GM21423 (cell line): ENCODE measurements around the gene APOC3.
"Not testable (repeated sequence)": the region's sequence is repeated elsewhere in the genome, so short reads cannot be mapped to it uniquely, and the experiment has no call there.

ENCODE experiments used
- ATAC-seq: cut with Tn5 transposase; IDR thresholded peaks from one replicate; pipeline ENCODE4 v1.9.1; 2021; ENCODE audit warnings: mild to moderate bottlenecking, moderate library complexity; ENCODE audit not compliant: unreplicated experiment

Gene APOC3

GRCh38 chr11:116801662-116802061 lies 28.0 kb upstream of the APOC3 start:
- not testable (repeated sequence) for ATAC-seq

DNA sequence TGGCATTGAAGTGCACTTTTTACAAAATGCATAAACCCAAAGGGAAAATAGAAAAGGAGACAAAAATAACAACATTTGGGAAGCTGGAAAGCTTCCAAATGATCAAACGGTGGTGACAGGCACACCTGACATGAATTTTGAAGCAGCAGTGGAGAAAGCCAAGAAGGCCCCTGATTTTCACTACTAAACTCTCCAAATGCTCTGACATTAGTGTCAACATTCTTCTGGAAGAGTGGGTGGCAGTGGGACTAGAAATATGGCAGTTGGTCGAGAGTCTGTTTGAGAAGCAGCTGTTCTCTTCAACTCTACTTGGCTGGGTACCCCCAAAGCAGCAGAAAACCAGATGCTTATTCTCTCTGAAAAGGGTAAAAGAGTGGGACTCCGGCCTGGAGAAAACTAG lies 25.7 kb upstream of the APOC3 start:
- no peak for ATAC-seq

GRCh38 chr11:116807601-116808261 lies 22.0 kb upstream of the APOC3 start:
- no peak for ATAC-seq

- no peak for ATAC-seq
Observed at GRCh38 chr11:116808262-116809175, 21.2 kb upstream of the APOC3 start.

- ATAC-seq: no peak
Observed at GRCh38 chr11:116811194-116811593, 18.5 kb upstream of the APOC3 start.

GRCh38 chr11:116812109-116812508 lies 17.6 kb upstream of the APOC3 start:
- ATAC-seq: no peak

DNA sequence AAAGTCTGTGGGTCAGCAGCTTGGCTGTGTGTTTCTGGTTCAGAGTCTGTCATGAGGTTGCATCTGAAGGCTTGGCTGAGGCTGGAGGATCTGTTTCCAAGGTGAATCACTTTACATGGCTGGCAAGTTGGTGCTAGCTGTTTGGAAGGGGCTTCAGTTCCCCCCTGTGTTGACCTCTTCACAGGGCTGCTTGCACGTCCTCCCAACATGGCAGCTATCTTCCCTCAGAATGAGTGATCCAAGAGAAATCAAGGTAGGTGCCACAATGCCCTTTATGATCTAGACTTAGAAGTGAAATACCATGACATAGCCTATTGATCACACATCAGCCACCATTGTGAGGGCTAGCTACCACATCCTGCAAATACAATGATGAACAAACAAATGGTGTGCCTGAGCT lies 16.5 kb upstream of the APOC3 start:
- ATAC-seq: no peak

DNA sequence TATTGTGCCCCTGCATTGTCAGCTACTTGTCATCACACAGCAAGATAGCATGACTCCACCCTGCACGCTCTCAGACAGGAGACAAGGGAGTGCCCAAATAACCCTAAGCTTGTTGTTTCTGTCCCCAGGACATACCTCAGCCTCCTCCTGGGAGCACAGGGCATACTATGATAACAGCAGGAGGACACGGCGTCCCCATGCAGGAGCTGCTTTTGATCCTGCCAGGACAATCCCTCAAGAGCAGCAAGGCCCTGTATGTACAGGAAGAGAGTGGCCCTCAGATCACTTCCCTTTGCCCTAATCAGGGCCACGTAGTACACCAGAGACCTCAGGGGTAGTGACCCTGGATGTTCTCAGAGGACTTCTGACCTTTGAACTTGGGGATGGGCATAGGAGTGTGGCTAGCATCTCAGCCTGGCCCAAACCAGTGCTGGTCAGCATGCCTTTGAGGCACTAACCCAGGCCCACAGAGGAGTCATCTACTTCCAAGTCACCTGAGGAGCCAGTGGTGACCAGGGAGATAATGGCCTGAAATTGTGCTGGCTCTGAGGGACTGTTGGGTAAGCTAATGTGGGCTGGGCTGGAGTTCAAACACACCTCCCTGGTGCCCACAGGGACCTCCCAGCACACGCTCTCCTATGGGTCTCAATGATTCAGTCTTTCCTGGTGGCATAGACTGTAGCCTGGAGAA lies 15.8 kb upstream of the APOC3 start:
- no peak for ATAC-seq

DNA sequence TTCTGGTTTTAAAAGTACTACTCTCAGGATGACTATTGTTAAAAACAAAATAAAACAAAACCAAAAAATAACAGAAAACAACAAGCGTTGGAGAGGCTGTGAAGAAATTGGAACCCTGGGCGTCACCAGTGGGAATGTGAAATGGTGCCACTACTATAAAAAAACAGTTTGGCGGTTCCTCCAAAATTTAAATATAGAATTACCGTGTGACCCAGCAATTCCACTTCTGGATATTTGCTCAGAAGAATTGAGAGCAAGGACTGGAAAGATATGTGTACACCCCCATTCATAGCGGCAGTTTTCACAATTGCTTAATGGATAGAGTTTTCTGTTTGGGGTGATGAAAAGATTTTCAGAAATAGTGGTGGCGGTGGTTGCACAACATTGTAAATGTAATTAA lies 15.2 kb upstream of the APOC3 start:
- no peak for ATAC-seq

GRCh38 chr11:116819049-116819448 lies 10.7 kb upstream of the APOC3 start:
- ATAC-seq: no peak

DNA sequence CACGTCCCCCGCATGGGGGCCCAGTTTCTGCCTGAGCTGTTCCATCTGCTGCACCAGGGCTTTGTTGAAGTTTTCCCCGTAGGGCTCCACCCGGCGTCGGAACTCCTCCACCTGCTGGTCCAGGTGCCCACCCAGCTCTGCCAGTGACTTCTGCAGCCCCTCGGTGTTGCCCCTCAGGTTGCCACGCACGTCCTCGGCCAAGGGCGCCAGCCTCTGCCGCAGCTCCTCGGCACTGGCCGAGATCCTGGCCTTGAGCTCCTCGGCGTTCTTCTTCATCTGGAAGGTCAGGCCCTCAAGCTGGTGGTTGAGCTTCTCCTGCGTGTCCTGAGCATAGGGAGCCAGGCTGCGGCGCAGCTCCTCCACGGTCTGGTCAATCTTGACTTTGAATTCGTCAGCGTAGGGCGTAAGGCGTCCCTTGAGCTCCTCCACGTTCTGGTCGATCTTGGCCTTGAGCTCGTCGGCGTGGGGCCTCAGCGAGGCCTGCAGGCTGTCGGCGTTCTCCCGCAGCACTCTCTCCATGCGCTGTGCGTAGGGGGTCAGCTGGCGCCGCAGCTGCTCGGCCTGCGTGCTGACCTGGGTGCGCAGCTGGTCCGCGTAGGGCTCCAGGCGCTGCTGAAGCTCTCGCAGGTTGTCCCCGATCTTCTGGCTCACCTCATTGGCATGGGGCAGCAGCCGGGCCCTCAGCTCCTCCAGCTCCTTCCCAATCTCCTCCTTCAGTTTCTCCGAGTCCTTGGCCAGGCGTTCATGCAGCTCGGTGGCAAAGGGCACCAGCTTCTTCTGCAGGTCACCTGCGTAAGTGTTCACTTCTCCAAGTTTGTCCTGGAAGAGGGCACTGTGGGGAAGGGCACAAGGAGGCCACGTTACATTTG lies 8.4 kb upstream of the APOC3 start:
- no peak for ATAC-seq

- no peak for ATAC-seq
Observed at GRCh38 chr11:116822575-116822974, 7.1 kb upstream of the APOC3 start.

GRCh38 chr11:116823031-116823843 lies 6.5 kb upstream of the APOC3 start, which contains the start of gene APOA4:
TSS of gene APOA4 (minus strand) at chr11:116823304. CDS start at chr11:116823191, 113 bp downstream.
- no peak for ATAC-seq

GRCh38 chr11:116825434-116825833 lies 4.3 kb upstream of the APOC3 start:
- ATAC-seq: no peak

DNA sequence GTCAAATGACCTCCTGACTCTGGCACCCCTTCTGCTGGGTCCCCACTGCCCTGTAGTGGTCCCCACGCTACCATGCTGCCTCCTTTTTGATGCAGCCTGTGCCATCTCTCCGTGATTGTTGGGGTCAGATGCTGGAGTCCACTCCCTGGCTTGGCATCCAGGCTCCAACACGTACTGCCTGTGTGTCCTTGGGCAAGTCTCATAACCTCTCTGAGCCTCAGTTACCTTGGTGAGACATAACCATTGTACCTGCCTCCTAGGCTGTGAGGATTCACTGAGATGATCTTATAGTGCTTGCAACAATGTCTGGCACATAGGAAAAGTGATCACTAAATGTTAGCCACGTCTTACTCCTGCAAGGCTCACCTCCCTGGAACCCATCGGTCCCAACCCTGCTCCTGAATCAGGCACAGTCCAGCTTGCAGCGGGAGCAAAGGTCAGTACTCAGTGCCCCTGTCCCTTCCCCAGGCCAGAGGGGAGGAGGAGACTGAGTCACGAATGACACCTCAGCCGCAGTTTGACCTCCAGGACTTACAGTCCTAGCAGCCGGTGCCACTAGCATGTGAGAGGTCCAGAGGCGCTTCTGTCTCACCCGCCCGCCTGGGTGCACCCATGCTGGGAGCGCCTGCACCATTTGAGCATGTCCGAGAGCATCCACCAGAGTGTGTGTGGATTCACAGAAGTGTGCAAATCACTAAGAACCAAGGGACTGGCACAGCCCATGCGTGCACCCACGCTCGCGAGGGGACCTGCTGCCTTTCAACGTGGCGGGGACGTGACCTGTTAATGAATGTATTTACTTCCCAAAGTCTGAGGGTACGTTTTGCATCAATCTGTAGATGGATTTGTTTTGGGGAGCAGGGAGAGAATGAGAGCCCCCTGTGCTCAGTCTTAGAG lies 3.6 kb upstream of the APOC3 start:
- ATAC-seq: no peak

- no peak for ATAC-seq
Observed at GRCh38 chr11:116826751-116827431, 2.8 kb upstream of the APOC3 start.

DNA sequence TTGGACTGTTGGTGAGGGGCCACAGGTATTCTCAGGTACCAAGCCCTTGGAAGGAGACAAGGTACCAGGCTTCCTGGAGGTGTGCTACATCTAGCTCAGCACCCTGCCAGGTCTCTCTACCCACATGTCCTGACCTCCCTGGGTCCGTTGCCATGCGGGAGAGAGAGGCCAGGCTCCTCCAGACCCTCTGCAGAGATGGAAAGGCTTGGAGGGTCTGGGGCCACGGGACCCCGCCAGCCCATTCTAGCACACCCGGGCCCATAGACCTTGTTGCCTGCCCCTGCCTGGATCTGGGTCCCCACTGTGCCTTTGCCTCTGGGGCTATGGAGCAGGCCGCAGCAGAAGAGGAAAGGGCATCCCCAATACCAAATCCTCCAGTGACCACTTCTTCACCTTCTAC lies 2.2 kb upstream of the APOC3 start:
- ATAC-seq: no peak
